Activated CD4-positive, alpha-beta T cell treated with anti-CD3 and anti-CD28 coated beads, Interleukin-2, amount 50 U/mL, for 48 hours (primary cell): ENCODE results near the gene SLC6A3.
"Not testable (repeated sequence)": the region's sequence is repeated elsewhere in the genome, so short reads cannot be mapped to it uniquely, and the experiment has no call there.

Experiments
- DNase-seq, 2 experiments: peaks; one replicate each; pipeline ENCODE4 v3.0.0-alpha.2; 2020

SLC6A3 gene

GRCh38 chr5:1463326-1464095, 18.3 kb upstream of the SLC6A3 start:
- DNase-seq = no peak

GRCh38 chr5:1462358-1462757, 17.1 kb upstream of the SLC6A3 start:
- DNase-seq = no peak

- DNase-seq = no peak
Measured at GRCh38 chr5:1461396-1461795, 16.2 kb upstream of the SLC6A3 start.

GRCh38 chr5:1460054-1460682, 14.9 kb upstream of the SLC6A3 start:
- DNase-seq = no peak

GRCh38 chr5:1459435-1459834, 14.2 kb upstream of the SLC6A3 start:
- not testable (repeated sequence) for DNase-seq

GRCh38 chr5:1456110-1456881, 11.1 kb upstream of the SLC6A3 start:
- DNase-seq = not testable (repeated sequence)

GRCh38 chr5:1453613-1454012, 8.4 kb upstream of the SLC6A3 start:
- no peak for DNase-seq

GRCh38 chr5:1449081-1449630, 3.9 kb upstream of the SLC6A3 start:
- DNase-seq = no peak

- DNase-seq = no peak
Measured at GRCh38 chr5:1448511-1449011, 3.3 kb upstream of the SLC6A3 start.

- no peak for DNase-seq
Measured at GRCh38 chr5:1447671-1448361, 2.6 kb upstream of the SLC6A3 start.

GRCh38 chr5:1446602-1447343, 1.5 kb upstream of the SLC6A3 start:
- no peak for DNase-seq

- no peak for DNase-seq
Measured at GRCh38 chr5:1445689-1446601, 705 bp upstream of the SLC6A3 start.

- no peak for DNase-seq
Measured at GRCh38 chr5:1444361-1445189, 665 bp downstream of the SLC6A3 start.

GRCh38 chr5:1443991-1444360, 1.3 kb downstream of the SLC6A3 start:
- no peak for DNase-seq

GRCh38 chr5:1443171-1443570, 2.1 kb downstream of the SLC6A3 start:
- DNase-seq = no peak

- DNase-seq = no peak
Measured at GRCh38 chr5:1442222-1443145, 2.8 kb downstream of the SLC6A3 start.

- DNase-seq = no peak
Measured at GRCh38 chr5:1441166-1441865, 3.9 kb downstream of the SLC6A3 start.

GRCh38 chr5:1440098-1440493, 5.1 kb downstream of the SLC6A3 start:
- no peak for DNase-seq
